ENCODE measurements around the gene ZNF30.
"Not testable (repeated sequence)": the region's sequence is repeated elsewhere in the genome, so short reads cannot be mapped to it uniquely, and the experiment has no call there.

Gene ZNF30

DNA sequence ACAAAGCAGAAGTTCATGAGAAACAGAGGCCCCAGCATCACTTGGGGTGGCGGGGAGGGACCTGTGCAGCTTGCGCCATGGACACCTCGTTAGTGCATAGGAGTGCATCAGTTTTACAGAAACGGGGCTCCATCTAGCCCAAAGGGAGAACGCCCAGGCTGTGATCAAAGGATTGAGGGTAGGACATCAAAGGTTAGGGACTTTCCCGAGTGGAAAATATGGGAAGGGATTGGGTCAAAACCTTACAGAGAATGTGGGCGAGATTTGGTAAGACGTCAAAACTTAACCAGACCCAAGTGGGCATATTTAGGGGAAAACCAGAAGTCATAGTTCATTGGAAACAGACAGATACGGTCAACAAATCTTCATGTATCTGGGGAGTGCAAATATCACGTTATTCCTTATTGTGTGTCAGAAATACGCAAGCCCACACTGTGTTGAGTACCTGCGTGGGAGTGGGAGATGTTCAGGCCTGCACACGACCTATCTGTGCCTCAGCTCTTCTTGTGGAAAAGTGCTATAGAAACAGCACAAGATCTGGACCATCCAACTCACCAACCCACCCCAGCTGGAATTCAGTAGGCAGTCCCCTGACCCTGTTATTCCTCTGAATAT, 64.0 kb downstream of the ZNF30 start:
- DNase-seq = no peak

DNA sequence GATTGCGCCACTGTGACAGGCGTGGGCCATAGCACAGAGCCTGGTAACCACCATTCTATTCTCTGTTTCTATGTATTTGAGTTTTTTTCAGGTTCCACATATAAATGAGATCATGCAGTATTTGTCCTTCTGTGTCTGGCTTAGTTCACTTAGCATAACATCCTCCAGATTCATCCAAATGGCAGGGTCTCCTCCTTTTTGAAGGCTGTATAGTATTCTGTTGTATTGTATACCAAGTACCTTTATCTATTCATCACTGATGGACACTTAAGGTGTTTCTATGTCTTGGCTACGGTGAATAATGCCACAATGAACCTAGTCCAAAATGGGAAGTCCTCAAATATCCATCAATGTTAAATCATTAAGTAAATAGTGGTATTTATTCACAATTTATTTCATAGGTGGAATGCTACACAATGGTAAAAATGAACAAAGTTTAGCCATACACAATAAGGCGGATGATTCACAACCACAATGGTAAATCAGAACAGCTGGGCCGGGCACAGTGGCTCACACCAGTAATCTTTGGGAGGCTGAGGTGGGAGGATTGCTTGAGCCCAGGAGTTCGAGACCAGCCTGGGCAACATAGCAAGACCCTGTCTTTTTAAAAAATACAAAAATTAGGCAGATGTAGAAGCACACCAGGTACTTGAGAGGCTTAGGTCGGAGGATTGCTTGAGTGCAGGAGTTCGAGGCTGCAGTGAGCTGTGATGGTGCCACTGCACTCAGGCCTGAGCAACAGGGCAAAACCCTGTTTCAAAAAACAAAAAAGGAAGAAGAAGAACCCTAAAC, 65.0 kb downstream of the ZNF30 start:
- DNase-seq = no peak

DNA sequence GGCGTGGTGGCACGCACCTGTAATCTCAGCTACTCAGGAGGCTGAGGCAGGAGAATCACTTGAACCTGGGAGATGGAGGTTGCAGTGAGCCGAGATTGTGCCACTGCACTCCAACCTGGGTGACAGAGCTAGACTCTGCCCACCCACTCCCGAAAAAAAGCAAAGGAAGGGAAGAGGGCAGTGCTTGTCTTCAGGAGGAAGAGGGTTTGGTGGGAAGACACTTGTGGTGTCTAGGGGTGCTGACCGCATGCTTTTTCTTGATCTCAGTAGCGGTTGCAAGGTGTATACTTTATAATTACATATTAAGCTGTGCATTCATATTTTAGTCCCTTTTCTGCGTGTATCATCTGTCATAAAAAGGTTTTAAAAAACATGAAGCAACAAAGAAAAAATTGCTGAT, 65.9 kb downstream of the ZNF30 start:
- not testable (repeated sequence) for DNase-seq

DNA sequence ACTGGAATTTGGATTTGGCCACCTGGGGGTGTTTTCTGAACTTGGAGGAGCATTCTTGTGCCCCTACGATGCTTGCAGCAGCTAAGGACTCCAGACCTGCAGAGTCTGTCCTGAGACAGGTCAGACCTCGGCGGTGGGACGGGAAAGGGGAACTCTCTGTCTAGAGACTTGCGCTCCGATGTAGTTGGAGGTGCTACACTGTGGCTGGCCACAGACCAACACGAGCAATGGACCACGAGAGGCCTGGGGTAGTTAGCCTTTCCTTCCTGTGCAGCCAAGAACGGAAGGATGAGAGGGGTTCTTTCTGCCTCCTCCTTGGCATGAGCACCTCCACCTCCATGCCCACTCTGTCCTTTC, 67.6 kb downstream of the ZNF30 start:
- no peak for DNase-seq
